Naive B cell (primary cell): Measurements from ENCODE around the gene ZNF496. TPM values are rescaled to one million over a fixed set of nuclear protein-coding genes. Genes with fewer than 3 reads are reported as not detected.

Experiments used
- ATAC-seq, 2 donors: fragments of 150-1000 bp; cut with Tn5 transposase; 2 replicates each; pipeline ENCODE4 v1.10.0; 2021; ENCODE audit warnings: low read depth in 2 of 2, mild to moderate bottlenecking in 2 of 2, moderate library complexity in 2 of 2
- DNase-seq: peaks from one replicate; pipeline ENCODE4 v3.0.0; 2022
- H3K27ac Mint-ChIP-seq, 6 donors: one replicate each; pipeline ENCODE4 v1.8.0; 2020 to 2022; ENCODE audit warnings: mild to moderate bottlenecking in 6 of 6, mixed read lengths in 6 of 6, moderate library complexity in 5 of 6, inconsistent platforms in 2 of 6
- H3K27me3 Mint-ChIP-seq, 3 donors: one replicate each; pipeline ENCODE4 v1.8.0; 2021 to 2022; ENCODE audit warnings: mixed read lengths in 3 of 3, mild to moderate bottlenecking in 1 of 3
- H3K36me3 Mint-ChIP-seq, 2 donors: one replicate each; pipeline ENCODE4 v1.8.0; 2020 to 2022; ENCODE audit warnings: mixed read lengths in 2 of 2, inconsistent platforms in 1 of 2, mild to moderate bottlenecking in 1 of 2
- H3K4me1 Mint-ChIP-seq, 3 donors: one replicate each; pipeline ENCODE4 v1.8.0; 2020 to 2022; ENCODE audit warnings: mixed read lengths in 3 of 3, inconsistent platforms in 1 of 3, mild to moderate bottlenecking in 1 of 3, moderate library complexity in 1 of 3
- H3K4me3 Mint-ChIP-seq, 8 donors: one replicate each; pipeline ENCODE4 v1.8.0; 2020 to 2022; ENCODE audit warnings: mild to moderate bottlenecking in 8 of 8, mixed read lengths in 8 of 8, moderate library complexity in 8 of 8, inconsistent platforms in 2 of 8
- H3K9me3 Mint-ChIP-seq, 7 donors: one replicate each; pipeline ENCODE4 v1.8.0; 2020 to 2022; ENCODE audit warnings: mixed read lengths in 7 of 7, mild to moderate bottlenecking in 5 of 7, inconsistent platforms in 2 of 7, moderate library complexity in 1 of 7
- polyA plus RNA-seq, 6 donors: library from polyadenylated mRNA; unstranded; fragments of 300-500 nt; fragmentation: Illumina TruSeq; gene quantifications; one replicate each; pipeline ENCODE4 v1.2.3, GENCODE V29; 2021; ENCODE audit warnings: low read depth in 6 of 6

Gene ZNF496
- polyA plus RNA-seq, 6 donors from 2014 or later = 2.8 to 6.6 (median 4.6) TPM

- ATAC-seq (peak; percentile 54 to 60), DNase-seq (peak; percentile 48)
- Mint-ChIP-seq H3K4me3 (peak overlapping the region; percentile 93 to 98 (median 95)), H3K27me3 (no peaks in the 10 kb centered on the region), H3K36me3 (no peaks in the 10 kb centered on the region), H3K9me3 (no peaks in the 10 kb centered on the region), H3K27ac (peak overlapping the region in 5 of 6 donors; percentile 53 to 90 (median 70)), H3K4me1 (peaks cover 29 to 37% (median 34%) of the 10 kb centered on the region in 3 donors)
Observed at GRCh38 chr1:247331172-247331524, 519 bp downstream of the ZNF496 start.

GRCh38 chr1:247330548-247331171, 1.0 kb downstream of the ZNF496 start:
- no peak for ATAC-seq
- Mint-ChIP-seq H3K27ac (peak overlapping the region in 5 of 6 donors; percentile 24 to 90 (median 70)), H3K9me3 (no peaks in the 10 kb centered on the region), H3K4me1 (peaks cover 30 to 37% (median 33%) of the 10 kb centered on the region in 3 donors), H3K27me3 (no peaks in the 10 kb centered on the region), H3K36me3 (no peaks in the 10 kb centered on the region), H3K4me3 (peak overlapping the region; percentile 93 to 98 (median 95))
- DNase-seq = no peak

- Mint-ChIP-seq H3K36me3 (peaks cover 0 to 4% of the 10 kb centered on the region in 2 donors), H3K27ac (no peak overlapping the region), H3K4me3 (peak overlapping the region in 5 of 8 donors; percentile 53 to 96 (median 95)), H3K27me3 (no peaks in the 10 kb centered on the region), H3K4me1 (peaks cover 20 to 30% (median 30%) of the 10 kb centered on the region in 3 donors), H3K9me3 (no peaks in the 10 kb centered on the region)
- DNase-seq = no peak
- ATAC-seq = no peak
Observed at GRCh38 chr1:247329097-247329617, 2.5 kb downstream of the ZNF496 start.

- peaks cover 0 to 4% of the 10 kb centered on the region in 2 donors for H3K36me3 Mint-ChIP-seq
- H3K27ac Mint-ChIP-seq = peak overlapping the region in 1 of 6 donors; percentile 79
- H3K4me3 Mint-ChIP-seq = peak overlapping the region in 2 of 8 donors; percentile 58 to 62
- H3K27me3 Mint-ChIP-seq = no peaks in the 10 kb centered on the region
- no peaks in the 10 kb centered on the region for H3K9me3 Mint-ChIP-seq
- ATAC-seq = no peak
- DNase-seq = no peak
- H3K4me1 Mint-ChIP-seq = peaks cover 15 to 30% (median 30%) of the 10 kb centered on the region in 3 donors
Observed at GRCh38 chr1:247328311-247328710, 3.4 kb downstream of the ZNF496 start.

- no peak for ATAC-seq
- DNase-seq = no peak
- Mint-ChIP-seq H3K27ac (no peak overlapping the region), H3K27me3 (no peaks in the 10 kb centered on the region), H3K4me1 (peaks cover 9 to 23% (median 19%) of the 10 kb centered on the region in 3 donors), H3K9me3 (no peaks in the 10 kb centered on the region), H3K36me3 (peaks cover 0 to 14% of the 10 kb centered on the region in 2 donors), H3K4me3 (peak overlapping the region in 1 of 8 donors; percentile 27)
Observed at GRCh38 chr1:247326411-247327130, 5.1 kb downstream of the ZNF496 start.

- peaks cover 7 to 21% of the 10 kb centered on the region in 2 donors for H3K36me3 Mint-ChIP-seq
- H3K27ac Mint-ChIP-seq = peak overlapping the region in 1 of 6 donors; percentile 18
- H3K4me3 Mint-ChIP-seq = no peak overlapping the region
- no peaks in the 10 kb centered on the region for H3K9me3 Mint-ChIP-seq
- H3K4me1 Mint-ChIP-seq = peaks cover 6 to 11% (median 10%) of the 10 kb centered on the region in 3 donors
- no peak for DNase-seq
- H3K27me3 Mint-ChIP-seq = no peaks in the 10 kb centered on the region
- ATAC-seq = no peak
Observed at GRCh38 chr1:247324923-247325322, 6.7 kb downstream of the ZNF496 start.

- Mint-ChIP-seq H3K4me1 (peaks cover 6 to 10% (median 8%) of the 10 kb centered on the region in 3 donors), H3K27ac (no peak overlapping the region), H3K9me3 (no peaks in the 10 kb centered on the region), H3K4me3 (no peak overlapping the region), H3K36me3 (peaks cover 7 to 21% of the 10 kb centered on the region in 2 donors), H3K27me3 (no peaks in the 10 kb centered on the region)
- no peak for ATAC-seq
- no peak for DNase-seq
Observed at GRCh38 chr1:247324204-247324787, 7.4 kb downstream of the ZNF496 start.

GRCh38 chr1:247322849-247323586, 8.6 kb downstream of the ZNF496 start:
- Mint-ChIP-seq H3K27ac (peak overlapping the region in 2 of 6 donors; percentile 25 to 85), H3K36me3 (peaks cover 7 to 21% of the 10 kb centered on the region in 2 donors), H3K4me1 (peaks cover 12 to 18% (median 16%) of the 10 kb centered on the region in 3 donors), H3K9me3 (no peaks in the 10 kb centered on the region), H3K27me3 (no peaks in the 10 kb centered on the region), H3K4me3 (no peak overlapping the region)
- ATAC-seq (no peak), DNase-seq (no peak)

GRCh38 chr1:247322442-247322841, 9.2 kb downstream of the ZNF496 start:
- DNase-seq = no peak
- H3K27me3 Mint-ChIP-seq = no peaks in the 10 kb centered on the region
- H3K4me3 Mint-ChIP-seq = no peak overlapping the region
- no peak for ATAC-seq
- H3K27ac Mint-ChIP-seq = peak overlapping the region in 2 of 6 donors; percentile 25 to 85
- no peaks in the 10 kb centered on the region for H3K9me3 Mint-ChIP-seq
- H3K4me1 Mint-ChIP-seq = peaks cover 18 to 24% (median 21%) of the 10 kb centered on the region in 3 donors
- H3K36me3 Mint-ChIP-seq = peaks cover 7 to 21% of the 10 kb centered on the region in 2 donors

- no peak for DNase-seq
- ATAC-seq = peak in 1 of 2 donors; percentile 35
- Mint-ChIP-seq H3K4me1 (peaks cover 36 to 38% (median 37%) of the 10 kb centered on the region in 3 donors), H3K36me3 (peaks cover 7 to 12% of the 10 kb centered on the region in 2 donors), H3K27me3 (no peaks in the 10 kb centered on the region), H3K27ac (peak overlapping the region; percentile 5 to 91 (median 69)), H3K9me3 (peaks cover 0 to 4% (median 0%) of the 10 kb centered on the region in 7 donors), H3K4me3 (peak overlapping the region in 6 of 8 donors; percentile 12 to 54 (median 36))
Observed at GRCh38 chr1:247317702-247318101, 14.0 kb downstream of the ZNF496 start.

- H3K27ac Mint-ChIP-seq = peak overlapping the region in 5 of 6 donors; percentile 69 to 94 (median 80)
- H3K4me1 Mint-ChIP-seq = peaks cover 36 to 38% (median 37%) of the 10 kb centered on the region in 3 donors
- DNase-seq (no peak), ATAC-seq (peak; percentile 36 to 48)
- H3K36me3 Mint-ChIP-seq = peaks cover 7 to 12% of the 10 kb centered on the region in 2 donors
- peak overlapping the region in 7 of 8 donors; percentile 2 to 74 (median 30) for H3K4me3 Mint-ChIP-seq
- H3K27me3 Mint-ChIP-seq = no peaks in the 10 kb centered on the region
- peaks cover 0 to 4% (median 0%) of the 10 kb centered on the region in 7 donors for H3K9me3 Mint-ChIP-seq
Observed at GRCh38 chr1:247316590-247317197, 15.0 kb downstream of the ZNF496 start.

GRCh38 chr1:247304031-247304430, 27.6 kb downstream of the ZNF496 start:
- no peak overlapping the region for H3K4me3 Mint-ChIP-seq
- no peaks in the 10 kb centered on the region for H3K27me3 Mint-ChIP-seq
- H3K27ac Mint-ChIP-seq = peak overlapping the region in 2 of 6 donors; percentile 63 to 68
- DNase-seq (no peak), ATAC-seq (no peak)
- peaks cover 0 to 4% (median 0%) of the 10 kb centered on the region in 3 donors for H3K4me1 Mint-ChIP-seq
- H3K36me3 Mint-ChIP-seq = peaks cover 34% of the 10 kb centered on the region in 2 donors
- H3K9me3 Mint-ChIP-seq = no peaks in the 10 kb centered on the region
